Epithelial cell of esophagus (primary cell): ENCODE measurements around the gene PSORS1C2.
"Not testable (repeated sequence)": the region's sequence is repeated elsewhere in the genome, so short reads cannot be mapped to it uniquely, and the experiment has no call there.

Source experiments
- DNase-seq: peaks from one replicate; pipeline ENCODE4 v3.0.0; 2010; ENCODE audit warnings: low read depth
- H3K4me3 ChIP-seq: 2 replicates; pipeline ENCODE4 v1.5.1; 2011; ENCODE audit warnings: mild to moderate bottlenecking, low read length, control low read depth
- TF ChIP-seq, protein P1 (sequence below): IDR thresholded peaks from 2 replicates; pipeline ENCODE4 v1.5.1; 2011; ENCODE audit warnings: low read depth, mild to moderate bottlenecking, low read length, control low read depth, inconsistent platforms; ENCODE audit not compliant: insufficient read depth; ENCODE audit errors: missing control alignments

PSORS1C2 gene

DNA sequence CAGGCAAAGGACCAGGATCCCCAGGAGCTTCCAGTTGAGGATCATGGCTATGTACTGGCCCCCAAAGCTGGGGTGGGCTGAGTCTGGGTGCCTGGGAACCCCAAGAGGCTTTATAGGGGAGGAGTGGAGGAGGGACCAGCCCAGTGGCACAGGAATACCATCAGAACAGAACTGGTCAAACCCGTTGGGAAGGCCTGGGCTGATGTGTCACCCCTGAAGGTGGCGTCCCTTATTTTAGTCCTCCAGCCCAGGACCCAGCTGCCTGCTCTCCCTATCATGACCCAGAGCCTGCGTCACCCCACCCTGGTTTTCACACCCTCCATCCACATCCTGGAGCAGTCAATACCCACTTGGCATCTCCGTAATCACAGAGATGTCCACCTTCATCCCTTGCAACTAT is at the start of gene PSORS1C2:
Gene PSORS1C2 (minus strand): TSS at position 85 of the 400 bp plus-strand sequence. CDS start 40 bp downstream, at position 45.
- TF ChIP-seq, protein P1, sequence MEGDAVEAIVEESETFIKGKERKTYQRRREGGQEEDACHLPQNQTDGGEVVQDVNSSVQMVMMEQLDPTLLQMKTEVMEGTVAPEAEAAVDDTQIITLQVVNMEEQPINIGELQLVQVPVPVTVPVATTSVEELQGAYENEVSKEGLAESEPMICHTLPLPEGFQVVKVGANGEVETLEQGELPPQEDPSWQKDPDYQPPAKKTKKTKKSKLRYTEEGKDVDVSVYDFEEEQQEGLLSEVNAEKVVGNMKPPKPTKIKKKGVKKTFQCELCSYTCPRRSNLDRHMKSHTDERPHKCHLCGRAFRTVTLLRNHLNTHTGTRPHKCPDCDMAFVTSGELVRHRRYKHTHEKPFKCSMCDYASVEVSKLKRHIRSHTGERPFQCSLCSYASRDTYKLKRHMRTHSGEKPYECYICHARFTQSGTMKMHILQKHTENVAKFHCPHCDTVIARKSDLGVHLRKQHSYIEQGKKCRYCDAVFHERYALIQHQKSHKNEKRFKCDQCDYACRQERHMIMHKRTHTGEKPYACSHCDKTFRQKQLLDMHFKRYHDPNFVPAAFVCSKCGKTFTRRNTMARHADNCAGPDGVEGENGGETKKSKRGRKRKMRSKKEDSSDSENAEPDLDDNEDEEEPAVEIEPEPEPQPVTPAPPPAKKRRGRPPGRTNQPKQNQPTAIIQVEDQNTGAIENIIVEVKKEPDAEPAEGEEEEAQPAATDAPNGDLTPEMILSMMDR, result no peak
- peak; percentile 58 for DNase-seq
- H3K4me3 ChIP-seq, result no peak within 1 kb of the TSS

DNA sequence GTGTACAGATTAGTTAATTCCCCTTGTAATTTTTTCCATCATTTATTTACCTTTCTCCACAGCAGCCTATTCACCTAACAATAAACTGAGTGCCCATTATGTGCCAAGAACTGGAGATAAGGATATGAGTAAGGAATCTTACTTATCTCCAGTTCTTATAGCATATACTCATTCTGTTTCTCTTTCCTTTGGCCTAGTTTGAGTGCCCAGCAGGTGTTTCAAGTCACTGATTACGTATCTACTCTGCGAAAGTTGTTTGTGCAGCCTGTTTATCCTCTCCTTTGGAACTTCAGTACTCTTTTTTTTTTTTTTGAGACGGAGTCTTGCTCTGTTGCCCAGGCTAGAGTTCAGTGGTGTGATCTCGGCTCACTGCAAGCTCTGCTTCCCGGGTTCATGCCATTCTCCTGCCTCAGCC is 48.9 kb upstream of the PSORS1C2 start:
- TF ChIP-seq, protein P1, result no peak
- H3K4me3 ChIP-seq, result no peak overlapping the region
- DNase-seq, result no peak

DNA sequence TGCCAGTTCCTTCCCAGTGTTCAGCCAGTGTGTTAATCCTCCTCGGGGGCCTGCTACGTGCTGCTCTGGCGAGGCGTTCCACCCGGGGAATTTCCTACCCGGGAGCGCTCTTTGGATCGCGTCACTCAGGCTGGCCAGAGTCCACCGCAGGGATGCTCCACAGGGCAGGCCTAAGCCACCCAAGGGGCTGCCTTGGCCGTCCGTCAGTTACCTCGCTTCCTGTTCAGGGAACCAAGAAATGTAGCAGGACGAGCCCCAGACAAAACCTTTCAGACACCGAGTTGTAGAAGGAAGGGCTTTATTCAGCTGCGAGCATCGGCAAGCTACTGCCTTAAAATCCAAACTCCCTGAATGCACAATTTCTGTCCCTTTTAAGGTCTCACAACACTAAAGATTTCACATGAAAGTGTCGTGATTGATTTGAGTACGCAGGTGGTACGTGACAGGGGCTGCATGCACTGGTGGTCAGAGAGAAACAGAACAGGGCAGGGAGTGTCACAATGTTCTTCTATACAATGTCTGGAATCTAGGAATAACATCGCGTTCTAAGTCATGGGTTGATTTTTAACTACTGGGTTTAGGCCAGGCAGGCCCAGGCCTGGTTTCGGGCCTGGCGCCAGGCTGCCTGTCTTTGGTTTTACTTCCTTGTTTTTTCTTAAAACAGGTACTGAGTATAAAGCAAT is 47.3 kb upstream of the PSORS1C2 start:
- DNase-seq, result peak; percentile 71

DNA sequence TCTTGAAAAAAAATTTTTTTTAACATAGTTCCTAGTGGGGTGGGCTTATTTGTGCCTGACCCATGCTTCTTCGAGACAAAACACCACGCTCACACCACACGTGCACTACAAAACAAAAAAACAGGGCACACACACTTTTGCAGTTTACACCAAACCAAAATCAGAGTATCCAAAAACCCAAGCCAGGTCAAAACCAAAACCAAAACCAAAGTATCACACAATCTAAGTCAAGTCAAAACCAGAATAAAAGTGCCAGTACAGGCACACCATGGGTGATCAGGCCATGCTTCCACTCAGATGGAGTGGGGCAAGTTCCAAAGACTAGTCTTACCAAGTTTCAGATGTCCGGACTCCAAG is 46.8 kb upstream of the PSORS1C2 start:
- not testable (repeated sequence) for DNase-seq
- peak overlapping the region; percentile 42 for H3K4me3 ChIP-seq

More for the DNA sequence above, 47.3 kb upstream of the PSORS1C2 start:
- peak overlapping the region; percentile 42 for H3K4me3 ChIP-seq
- TF ChIP-seq, protein P1, result no peak

DNA sequence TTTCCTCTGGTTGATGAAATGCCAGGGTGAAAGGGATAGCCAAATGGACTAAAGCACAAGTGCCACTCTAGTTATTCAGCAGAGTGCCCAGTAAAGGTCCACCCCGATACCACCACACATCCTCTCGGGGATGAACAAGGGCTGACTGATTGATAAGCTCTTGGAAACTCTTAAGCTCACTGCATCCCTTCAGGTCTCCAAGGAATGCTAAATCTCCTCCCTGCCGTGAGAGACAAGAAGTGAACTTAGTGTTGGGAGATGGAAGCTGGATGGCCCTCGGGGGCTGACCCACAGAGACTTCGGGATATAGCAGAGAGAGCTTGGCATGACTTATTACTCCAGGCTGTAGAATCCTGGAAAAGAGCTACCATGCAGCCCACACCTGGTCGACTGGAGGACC is 45.0 kb upstream of the PSORS1C2 start:
- H3K4me3 ChIP-seq, DNase-seq: not testable (repeated sequence)

DNA sequence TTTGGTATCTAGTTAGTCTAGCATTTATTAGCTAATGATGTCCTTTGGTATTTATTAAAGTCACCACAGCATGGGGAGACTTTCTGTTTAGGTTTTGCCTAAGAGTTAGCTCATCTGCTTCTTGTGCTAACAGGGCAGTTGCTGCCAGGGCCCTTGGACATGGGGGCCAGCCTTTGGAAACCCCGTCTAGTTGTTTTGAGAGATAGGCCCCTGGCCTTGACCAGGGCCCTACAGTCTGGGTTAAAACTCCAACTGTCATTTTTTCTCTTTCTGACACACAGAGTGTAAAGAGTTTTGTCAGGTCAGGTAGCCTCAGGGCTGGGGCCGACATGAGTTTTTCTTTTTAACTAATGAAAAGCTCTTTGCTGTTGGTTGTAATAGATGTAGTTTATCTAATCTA is 44.4 kb upstream of the PSORS1C2 start:
- DNase-seq, H3K4me3 ChIP-seq: not testable (repeated sequence)

DNA sequence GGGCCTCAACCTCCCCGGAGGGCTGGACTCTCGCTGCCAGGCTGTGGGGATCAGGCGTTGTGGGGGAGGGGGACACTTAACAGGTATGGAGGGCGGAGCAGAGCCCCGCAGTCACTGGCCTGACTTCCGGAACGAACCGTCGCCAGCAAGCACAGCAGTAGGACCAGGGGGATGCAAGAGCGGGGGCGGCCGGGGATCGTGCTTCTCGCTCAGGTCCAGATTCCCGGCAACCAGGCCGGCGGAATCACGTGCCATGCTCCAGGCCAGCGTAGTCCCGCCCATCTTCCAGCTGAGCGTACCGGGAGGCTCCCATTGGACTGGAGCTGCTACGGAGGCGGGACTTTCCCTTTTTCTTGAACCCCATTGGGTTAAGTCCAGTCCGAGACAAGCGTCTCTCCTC is 41.6 kb upstream of the PSORS1C2 start:
- H3K4me3 ChIP-seq, result peak overlapping the region; percentile 40
- TF ChIP-seq, protein P1, result no peak
- DNase-seq, result peak; percentile 60

DNA sequence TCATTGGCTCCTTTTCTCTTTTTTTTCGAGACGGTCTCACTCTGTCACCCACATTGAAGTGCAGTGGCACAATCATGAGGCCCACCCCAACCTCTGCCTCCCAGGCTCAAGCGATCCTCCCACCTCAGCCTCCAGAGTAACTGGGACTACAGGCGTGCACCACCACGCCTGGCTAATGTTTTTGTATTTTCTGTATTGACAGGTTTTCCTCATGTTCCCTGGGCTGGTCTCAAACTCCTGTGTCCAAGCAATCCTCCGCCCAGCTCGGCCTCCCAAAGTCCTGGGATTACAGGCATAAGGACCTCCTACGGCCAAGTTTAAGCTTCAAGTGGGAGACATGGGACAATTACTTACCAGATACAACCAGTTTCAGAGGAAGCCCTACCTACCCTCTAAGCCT is 41.0 kb upstream of the PSORS1C2 start:
- TF ChIP-seq, protein P1, result no peak
- peak overlapping the region; percentile 40 for H3K4me3 ChIP-seq

DNA sequence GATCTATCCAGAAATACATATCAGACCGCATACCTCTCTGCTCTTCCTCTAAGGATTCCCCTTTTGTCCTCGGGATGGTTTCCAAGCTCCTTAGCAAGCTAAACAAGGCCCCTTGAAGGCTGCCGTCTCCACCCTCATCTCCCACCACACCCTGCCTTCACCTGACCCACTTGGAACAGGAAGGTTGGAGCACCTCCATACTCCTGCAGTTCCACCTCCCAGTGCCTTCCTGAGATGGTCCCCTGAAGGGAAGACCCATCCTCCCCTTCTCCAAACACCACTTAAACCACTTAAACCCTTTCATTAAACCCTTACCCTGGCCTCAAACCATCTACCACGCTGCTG is 40.1 kb upstream of the PSORS1C2 start:
- TF ChIP-seq, protein P1, result no peak
- no peak for DNase-seq
- H3K4me3 ChIP-seq, result no peak overlapping the region

More for the DNA sequence above, 41.0 kb upstream of the PSORS1C2 start:
- no peak for DNase-seq
